Urothelium cell line (cell line): ENCODE data around the gene CDK5RAP3.
"Not testable (repeated sequence)": the region's sequence is repeated elsewhere in the genome, so short reads cannot be mapped to it uniquely, and the experiment has no call there.

Experiments used
- DNase-seq: peaks from one replicate; pipeline ENCODE4 v3.0.0; 2011; ENCODE audit warnings: low spot score, mixed read lengths
- FAIRE-seq: peaks from 2 replicates; lab custom pipeline; 2011; peaks lifted over from hg19 to GRCh38; lab: Jason Lieb, UNC

CDK5RAP3 gene

DNA sequence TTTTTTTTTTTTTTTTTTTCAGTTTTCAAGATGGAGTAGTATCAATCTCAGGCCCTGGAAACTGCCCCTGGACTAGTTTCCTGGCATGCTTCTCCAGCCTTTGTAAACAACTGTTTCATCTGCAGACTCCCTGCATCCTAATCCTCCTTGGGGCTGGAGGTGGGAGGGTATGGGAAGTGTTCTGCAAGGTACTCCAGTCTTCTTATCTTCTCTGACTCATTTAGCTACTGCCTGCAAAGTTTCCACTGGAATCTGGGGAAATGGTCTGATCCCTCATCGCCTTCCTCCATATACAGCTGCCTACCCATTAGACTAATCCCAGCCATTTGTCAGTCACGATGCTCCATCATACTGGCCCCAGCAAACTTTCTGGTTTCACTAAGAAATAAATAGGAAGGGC is 45.2 kb downstream of the CDK5RAP3 start:
- FAIRE-seq (no peak), DNase-seq (no peak)

DNA sequence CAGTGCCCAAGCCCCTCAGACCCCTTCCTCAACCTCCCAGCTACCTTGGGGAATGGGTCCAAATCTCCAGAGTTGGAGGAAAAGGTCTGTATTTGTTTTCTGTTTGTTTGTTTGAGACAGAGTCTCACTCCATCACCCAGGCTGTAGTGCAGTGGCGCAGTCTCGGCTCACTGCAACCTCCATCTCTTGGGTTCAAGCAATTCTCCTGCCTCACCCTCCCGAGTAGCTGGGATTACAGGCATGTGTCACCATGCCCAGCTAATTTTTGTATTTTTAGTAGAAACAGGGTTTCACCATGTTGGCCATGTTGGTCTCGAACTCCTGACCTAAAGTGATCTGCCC is 46.9 kb downstream of the CDK5RAP3 start:
- not testable (repeated sequence) for DNase-seq, FAIRE-seq

DNA sequence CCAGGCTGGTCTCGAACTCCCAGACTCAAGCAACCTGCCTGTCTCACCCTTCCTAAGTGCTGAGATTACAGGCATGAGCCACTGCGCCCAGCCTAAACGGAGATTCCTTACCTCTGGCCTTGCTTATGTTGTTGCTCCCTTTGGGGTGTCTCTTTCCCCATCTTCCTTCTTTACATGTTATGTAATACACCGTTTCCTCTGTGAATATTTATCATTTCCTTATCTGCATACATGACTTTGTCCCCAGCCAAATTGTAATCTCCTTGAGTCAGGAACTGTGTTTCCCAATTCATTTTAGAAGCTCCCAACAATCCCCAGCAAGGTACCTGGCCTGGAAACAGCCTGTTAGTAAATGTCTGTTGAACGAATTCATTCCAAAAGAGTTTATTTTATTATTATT is 51.0 kb downstream of the CDK5RAP3 start:
- DNase-seq (no peak), FAIRE-seq (no peak)

DNA sequence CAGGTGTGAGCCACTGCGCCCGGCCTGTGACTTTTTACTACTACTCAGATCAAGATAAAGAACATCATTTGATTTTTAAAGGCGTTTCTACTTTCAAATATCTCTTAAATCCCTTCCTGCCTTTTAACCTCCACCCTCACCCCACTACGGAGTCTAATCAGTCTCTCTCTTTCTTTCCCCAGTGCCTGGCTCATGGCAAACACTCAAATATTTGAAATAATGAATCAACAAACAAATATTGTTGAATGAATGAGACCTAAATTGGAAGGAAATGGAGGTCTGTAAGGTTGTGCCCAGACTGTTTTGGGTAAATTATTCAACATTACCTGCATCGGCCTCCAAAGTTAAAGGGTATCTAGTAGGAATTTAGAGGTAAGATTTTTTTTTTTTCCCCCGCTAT is 52.0 kb downstream of the CDK5RAP3 start:
- FAIRE-seq (no peak), DNase-seq (no peak)

DNA sequence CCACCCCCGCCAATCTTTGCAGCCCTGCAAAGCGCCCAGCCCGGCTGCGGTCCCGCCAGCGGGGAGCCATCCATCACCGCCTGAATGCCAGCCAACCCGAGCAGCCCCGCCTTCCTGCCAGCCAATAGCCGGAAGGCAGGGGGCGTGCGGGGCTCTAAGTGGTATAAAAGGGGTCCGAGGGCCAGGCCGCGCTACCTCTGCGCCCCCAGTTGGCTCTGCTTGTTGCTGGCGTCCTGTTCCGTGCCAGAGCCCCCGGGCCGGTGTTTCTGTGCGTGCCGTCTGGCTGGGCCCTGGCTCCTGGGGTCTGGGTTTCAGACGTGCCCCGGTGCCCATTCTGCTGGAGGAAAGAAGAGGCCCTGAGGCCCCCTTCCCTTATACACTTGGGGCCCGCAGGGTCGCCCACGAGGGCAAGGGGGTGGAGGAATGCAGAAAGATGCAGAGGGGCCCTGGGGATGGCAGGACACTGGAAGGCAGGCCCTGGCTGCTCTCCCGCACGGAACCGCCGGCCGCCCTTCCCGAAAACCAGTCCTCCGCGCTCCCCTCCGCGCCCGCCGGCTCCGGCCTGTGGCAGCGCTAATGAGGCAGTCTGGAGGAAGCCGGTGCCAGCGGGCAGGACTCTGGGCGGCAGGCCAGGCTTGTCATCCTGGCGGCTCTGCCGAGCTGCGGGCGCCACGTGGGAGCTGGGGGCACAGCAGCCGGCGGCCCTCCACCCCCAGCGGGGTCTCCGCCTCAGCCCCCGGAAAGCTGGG is 52.7 kb downstream of the CDK5RAP3 start:
- peak; percentile 87 for DNase-seq

DNA sequence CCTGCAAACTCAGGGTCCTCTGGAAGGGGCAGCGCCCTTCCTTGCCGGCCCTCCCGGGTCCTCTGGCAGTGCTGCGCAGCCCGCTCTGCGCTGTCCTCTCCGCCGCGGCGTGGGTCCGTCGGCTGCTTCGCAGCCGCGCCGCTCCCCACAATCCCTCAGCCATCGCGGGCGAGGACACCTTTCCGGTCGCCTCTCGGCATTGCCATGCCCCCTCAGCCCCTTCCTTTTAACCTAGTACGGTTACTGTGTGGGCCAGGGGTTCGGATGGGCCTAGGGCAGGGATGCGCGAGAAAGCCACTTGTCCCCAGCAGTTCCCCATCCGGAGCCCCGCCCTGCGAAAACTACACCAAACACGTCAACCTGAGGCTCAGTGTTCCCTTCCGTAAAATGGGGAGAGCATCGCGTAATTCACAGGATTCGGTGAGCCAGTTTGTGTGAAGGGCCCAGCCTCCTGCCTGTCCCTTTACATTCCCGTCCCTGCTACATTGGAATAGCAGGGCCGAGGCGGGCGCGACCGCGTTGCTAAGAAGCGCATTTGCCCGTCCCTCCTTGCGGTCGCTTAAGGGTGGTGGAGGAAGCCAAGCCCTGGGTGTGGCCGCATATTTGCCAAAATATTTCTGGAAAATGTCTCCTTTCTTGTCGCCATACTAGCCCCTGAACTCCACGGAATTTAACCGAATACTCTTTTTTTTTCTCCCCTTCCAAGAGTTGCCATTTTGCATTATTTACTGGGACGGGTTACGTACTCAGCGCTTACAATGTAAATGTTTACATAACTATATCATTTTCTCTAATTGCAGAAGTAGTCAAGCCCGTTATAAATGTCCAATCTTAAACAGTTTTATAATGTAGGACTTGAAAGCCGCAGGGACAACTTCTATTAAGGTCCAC is 53.5 kb downstream of the CDK5RAP3 start:
- no peak for FAIRE-seq
- peak; percentile 59 for DNase-seq

More for the DNA sequence above, 52.7 kb downstream of the CDK5RAP3 start:
- FAIRE-seq = no peak

DNA sequence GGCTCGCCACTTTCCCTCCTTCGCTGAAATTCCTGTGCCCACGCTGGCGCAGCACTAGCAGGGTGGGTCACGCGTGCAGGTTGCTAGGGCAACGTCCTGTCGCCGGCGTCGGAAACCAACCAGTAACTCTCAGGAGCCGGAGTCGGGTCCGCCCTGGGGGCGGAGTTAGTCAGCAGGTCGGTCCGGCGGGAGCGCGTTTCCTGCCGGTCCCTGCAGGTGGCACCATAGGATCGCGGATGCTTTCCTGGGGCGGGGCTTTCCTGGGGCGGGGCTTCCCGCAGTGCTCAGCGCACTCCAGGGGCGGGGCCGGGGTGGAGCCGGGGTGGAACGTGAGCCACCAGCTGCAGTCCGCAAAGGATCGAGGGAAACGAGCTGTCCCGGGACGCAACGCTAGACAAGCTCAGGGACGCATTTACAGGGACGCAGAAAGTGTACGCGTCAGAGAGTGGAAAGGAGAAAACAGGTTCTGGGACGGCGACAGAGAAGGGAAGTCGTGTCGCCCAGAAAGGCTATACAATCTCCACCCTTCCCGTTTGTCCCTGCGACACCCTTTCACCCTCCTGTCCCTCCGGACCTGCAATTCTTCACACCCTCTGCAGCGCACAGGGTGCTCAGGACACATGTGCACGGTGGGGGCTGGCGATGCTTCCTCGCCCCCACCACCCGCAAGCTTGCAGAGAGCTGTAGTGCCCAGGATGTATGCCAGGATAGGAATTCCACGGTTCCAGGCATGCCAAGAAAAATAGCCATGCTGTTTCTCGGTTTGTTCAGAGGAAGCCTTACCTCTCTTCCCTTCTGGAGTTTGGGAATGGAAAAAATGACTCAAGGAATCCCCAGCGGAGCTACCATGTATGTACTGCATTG is 54.4 kb downstream of the CDK5RAP3 start:
- FAIRE-seq = peak; percentile 79
- peak; percentile 97 for DNase-seq

DNA sequence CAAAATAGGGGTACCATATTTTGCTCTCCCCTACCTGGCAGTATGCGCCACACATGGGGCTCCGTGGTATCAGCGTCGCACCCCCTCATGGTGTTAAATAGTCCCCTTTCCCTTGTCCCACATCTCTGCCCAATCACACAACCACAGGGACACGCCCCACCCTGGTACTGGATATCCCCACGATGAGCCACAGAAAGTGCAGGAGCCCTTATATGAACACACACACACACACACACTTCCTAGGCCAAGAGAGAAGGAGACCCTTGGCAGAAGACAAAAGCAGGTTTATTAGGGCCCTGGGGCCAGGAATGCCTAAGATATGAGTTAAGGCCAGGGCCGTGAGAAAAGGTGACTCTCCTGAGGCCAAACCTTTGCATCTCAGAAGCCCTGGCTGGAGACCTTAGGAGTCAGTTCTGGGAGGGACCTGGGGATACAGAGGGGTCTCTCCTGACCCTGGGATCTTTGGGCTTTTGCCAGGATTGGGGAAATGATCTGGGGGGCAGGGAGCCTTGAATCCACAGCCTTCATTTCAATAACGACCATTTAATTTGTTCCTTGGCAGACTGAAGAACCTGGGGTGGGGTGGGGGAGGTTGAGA is 55.1 kb downstream of the CDK5RAP3 start:
- FAIRE-seq = no peak
- DNase-seq = no peak

DNA sequence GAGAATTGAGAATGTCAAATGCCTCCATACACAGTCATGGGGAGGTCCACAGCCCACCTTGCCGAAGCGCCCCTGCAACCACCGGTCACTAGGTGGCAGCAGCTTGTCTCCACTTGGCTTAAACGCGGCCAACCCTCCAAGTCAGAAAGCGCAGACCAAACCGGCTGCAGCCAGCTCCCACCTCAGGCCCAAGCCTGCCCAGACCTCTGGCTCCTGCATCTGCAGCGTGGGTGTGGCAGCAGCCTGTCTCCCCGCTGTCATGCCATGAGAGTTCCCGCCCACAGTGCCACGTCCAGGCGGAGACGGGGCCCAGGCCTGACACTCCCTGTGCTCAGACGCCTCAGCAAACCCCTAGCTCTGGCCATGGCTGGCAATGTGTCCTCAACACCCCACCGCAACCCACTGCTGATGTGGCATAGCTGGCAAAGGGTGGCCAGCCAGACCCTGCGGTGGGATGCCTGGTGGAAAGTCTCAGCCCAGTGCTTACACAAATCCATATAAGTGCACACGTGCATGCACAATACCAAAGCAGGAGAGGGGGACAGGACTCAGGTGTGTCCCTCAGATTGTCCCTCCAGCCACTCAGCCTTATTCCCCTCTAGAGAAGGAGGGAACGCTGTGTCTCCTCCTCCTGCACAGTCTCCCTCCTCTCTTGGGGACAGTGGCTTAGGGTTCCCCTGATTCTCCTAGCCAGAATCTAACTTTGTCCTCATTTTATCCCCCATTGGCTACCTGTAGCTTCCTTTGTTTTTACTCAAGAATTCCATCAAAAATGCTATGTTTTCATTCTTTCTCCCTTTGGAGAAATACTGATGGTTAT is 55.8 kb downstream of the CDK5RAP3 start:
- DNase-seq (peak; percentile 84), FAIRE-seq (peak; percentile 71)

DNA sequence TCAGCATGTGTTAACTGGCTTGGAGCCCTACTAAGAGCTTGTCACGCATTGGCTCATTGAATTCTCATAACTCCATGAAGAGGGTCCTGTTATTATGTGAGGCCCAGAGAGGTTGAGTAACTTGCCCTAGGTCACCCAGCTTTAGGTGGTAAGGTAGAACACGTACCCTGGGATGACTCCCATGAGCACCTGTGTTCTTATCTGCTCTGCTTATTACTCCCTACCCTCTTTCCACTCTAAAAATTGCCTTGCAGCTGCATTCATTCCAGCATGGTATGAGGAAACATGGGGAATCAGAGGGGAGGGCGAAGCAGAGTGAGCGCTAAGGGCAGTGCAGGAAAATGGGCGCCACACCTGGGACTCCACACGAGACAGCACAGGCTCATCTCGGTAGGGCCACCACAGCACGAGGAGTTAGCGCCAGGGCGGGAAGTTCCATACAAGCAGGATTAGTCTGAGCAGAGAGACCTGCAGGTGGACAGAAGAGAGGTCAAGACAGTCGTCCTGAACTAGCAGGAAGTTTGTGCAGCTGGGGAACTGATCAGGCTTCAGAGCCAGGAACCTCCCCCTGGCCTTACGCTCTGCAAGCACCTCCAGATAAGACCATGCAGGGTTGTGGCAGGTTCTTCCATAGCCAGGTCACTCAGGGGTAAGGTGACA is 56.5 kb downstream of the CDK5RAP3 start:
- FAIRE-seq (no peak), DNase-seq (no peak)

DNA sequence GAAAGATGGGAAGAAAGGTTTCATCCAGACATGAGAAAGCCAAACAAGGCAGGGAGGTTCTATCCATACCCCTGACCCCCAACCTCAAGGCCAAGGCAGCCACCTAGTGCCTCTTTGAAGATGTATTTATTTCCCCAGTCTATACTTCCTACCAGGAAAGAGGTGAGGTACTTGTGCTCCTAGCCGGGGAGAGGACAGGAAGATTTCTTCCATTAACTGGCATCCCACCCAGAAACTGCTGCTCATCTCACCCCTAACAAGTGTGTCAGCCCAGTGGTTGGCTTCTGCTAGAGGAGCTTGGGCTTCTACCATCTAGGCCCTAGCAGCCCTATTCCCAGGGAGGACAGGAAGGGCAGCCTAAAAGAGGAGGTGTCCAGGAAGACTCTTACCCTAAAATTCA is 57.8 kb downstream of the CDK5RAP3 start:
- DNase-seq (no peak), FAIRE-seq (no peak)

DNA sequence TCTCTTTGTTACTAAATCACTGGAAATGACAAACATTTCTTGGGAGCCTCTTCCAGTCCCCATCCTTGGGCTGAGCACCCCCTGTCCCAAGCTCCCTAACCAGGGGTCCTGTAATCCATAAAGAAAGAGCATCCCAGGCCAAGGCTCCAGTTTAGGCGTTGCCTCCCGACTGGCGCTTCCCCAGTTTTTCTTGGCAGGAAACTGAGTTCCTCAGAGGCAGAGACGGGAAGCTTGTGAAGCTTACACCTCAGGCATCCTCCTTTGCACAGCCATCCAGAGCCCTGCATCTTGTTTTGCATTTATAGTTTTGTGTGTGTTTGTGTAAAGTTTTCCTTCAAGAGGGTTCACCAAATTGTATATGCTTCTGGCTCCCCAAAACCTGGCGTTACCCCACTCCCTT is 59.6 kb downstream of the CDK5RAP3 start:
- DNase-seq = no peak
- no peak for FAIRE-seq
